CD14-positive monocyte (primary cell): ENCODE data around the gene POLDIP2. TPM values are rescaled to one million over a fixed set of nuclear protein-coding genes. Genes with fewer than 3 reads are reported as not detected.
A peak's percentile ranks its signal among the peaks of the same experiment; 100 is the strongest.

Experiments
- DNase-seq, 3 donors: peaks; one replicate each; pipeline ENCODE4 v3.0.0-alpha.2; 2011 to 2022
- H2AFZ ChIP-seq: 2 replicates; pipeline ENCODE4 v1.6.0; 2012; ENCODE audit warnings: mild to moderate bottlenecking, low read depth, low read length, inconsistent platforms; ENCODE audit not compliant: insufficient read depth, poor library complexity, severe bottlenecking
- H3K27ac ChIP-seq, 2 donors: 1 replicate in 1 of 2; 2 replicates in 1 of 2; pipeline ENCODE4 v1.5.1; 2012 to 2013; ENCODE audit warnings: low read length in 2 of 2, control low read depth in 1 of 2, inconsistent platforms in 1 of 2, low read depth in 1 of 2, mild to moderate bottlenecking in 1 of 2
- H3K27me3 ChIP-seq, 2 donors: one replicate each; pipeline versions ENCODE4 v1.6.0 to v1.6.1; 2011 to 2013; ENCODE audit warnings: low read length in 2 of 2; ENCODE audit not compliant: control insufficient read depth in 2 of 2, insufficient read depth in 2 of 2
- H3K36me3 ChIP-seq, 2 donors: replicated peaks in 1 of 2; 1 replicate in 1 of 2; 2 replicates in 1 of 2; pipeline versions ENCODE4 v1.5.1 to v1.6.1; 2012 to 2013; ENCODE audit warnings: low read length in 2 of 2, control low read depth in 1 of 2, inconsistent platforms in 1 of 2, mild to moderate bottlenecking in 1 of 2; ENCODE audit not compliant: insufficient read depth in 2 of 2, control insufficient read depth in 1 of 2
- H3K4me1 ChIP-seq, 2 donors: 1 replicate in 1 of 2; 2 replicates in 1 of 2; pipeline versions ENCODE4 v1.5.1 to v1.6.1; 2012 to 2013; ENCODE audit warnings: low read length in 2 of 2, control low read depth in 1 of 2, inconsistent platforms in 1 of 2, mild to moderate bottlenecking in 1 of 2, moderate library complexity in 1 of 2; ENCODE audit not compliant: insufficient read depth in 2 of 2, control insufficient read depth in 1 of 2
- H3K4me2 ChIP-seq: replicated peaks from 2 replicates; pipeline ENCODE3; 2012; ENCODE audit warnings: low read length, moderate library complexity, mild to moderate bottlenecking; ENCODE audit not compliant: poor library complexity, severe bottlenecking; ENCODE audit errors: extremely low read depth
- H3K4me3 ChIP-seq, 3 experiments: fragments of 200-600 bp in 1 of 3; sonication (generic) in 1 of 3; replicated peaks in 1 of 3; 1 replicate in 2 of 3; 2 replicates in 1 of 3; pipeline ENCODE4 v1.5.1; 2011 to 2013; ENCODE audit warnings: low read length in 3 of 3, mild to moderate bottlenecking in 3 of 3, control low read depth in 2 of 3, low read depth in 2 of 3, inconsistent platforms in 1 of 3, moderate library complexity in 1 of 3
- H3K79me2 ChIP-seq: 2 replicates; pipeline ENCODE4 v1.6.0; 2012; ENCODE audit warnings: mild to moderate bottlenecking, control low read depth, inconsistent platforms, low read length, moderate library complexity; ENCODE audit not compliant: insufficient read depth
- H3K9ac ChIP-seq: 2 replicates; pipeline ENCODE4 v1.6.0; 2017; ENCODE audit warnings: low read length, mild to moderate bottlenecking; ENCODE audit not compliant: insufficient read depth, poor library complexity, severe bottlenecking
- H3K9me3 ChIP-seq, 2 donors: replicated peaks in 1 of 2; 1 replicate in 1 of 2; 2 replicates in 1 of 2; pipeline versions ENCODE4 v1.5.1 to v1.6.1; 2012 to 2013; ENCODE audit warnings: low read length in 2 of 2, control low read depth in 1 of 2; ENCODE audit not compliant: control insufficient read depth in 1 of 2, insufficient read depth in 1 of 2
- H4K20me1 ChIP-seq: 2 replicates; pipeline ENCODE4 v1.6.0; 2012; ENCODE audit warnings: mild to moderate bottlenecking, low read length, control low read depth, moderate library complexity; ENCODE audit not compliant: insufficient read depth
- H3K27ac Mint-ChIP-seq, 7 donors: one replicate each; pipeline ENCODE4 v1.8.0; 2020; ENCODE audit warnings: mild to moderate bottlenecking in 7 of 7, mixed read lengths in 7 of 7, moderate library complexity in 6 of 7, inconsistent platforms in 2 of 7
- H3K27me3 Mint-ChIP-seq, 3 donors: one replicate each; pipeline ENCODE4 v1.8.0; 2021 to 2022; ENCODE audit warnings: low read depth in 3 of 3, mild to moderate bottlenecking in 3 of 3, mixed read lengths in 3 of 3, moderate library complexity in 3 of 3, inconsistent platforms in 1 of 3
- H3K36me3 Mint-ChIP-seq, 2 donors: one replicate each; pipeline ENCODE4 v1.8.0; 2020; ENCODE audit warnings: mixed read lengths in 2 of 2, inconsistent platforms in 1 of 2, mild to moderate bottlenecking in 1 of 2
- H3K4me1 Mint-ChIP-seq: one replicate; pipeline ENCODE4 v1.8.0; 2020; ENCODE audit warnings: mild to moderate bottlenecking, mixed read lengths
- H3K4me3 Mint-ChIP-seq, 2 donors: one replicate each; pipeline ENCODE4 v1.8.0; 2020; ENCODE audit warnings: mild to moderate bottlenecking in 2 of 2, mixed read lengths in 2 of 2, moderate library complexity in 1 of 2
- H3K9me3 Mint-ChIP-seq, 7 donors: one replicate each; pipeline ENCODE4 v1.8.0; 2020 to 2022; ENCODE audit warnings: mixed read lengths in 7 of 7, mild to moderate bottlenecking in 6 of 7, moderate library complexity in 6 of 7, inconsistent platforms in 2 of 7
- CTCF ChIP-seq: fragments of 200-600 bp; IDR thresholded peaks from one replicate; pipeline ENCODE4 v1.8.0; 2022; ENCODE audit warnings: antibody characterized with exemption, mild to moderate bottlenecking
- WGBS: methylation state at CpG from one replicate; pipeline ENCODE4 v1.1.5; 2013; ENCODE audit warnings: missing lambda C conversion rate; ENCODE audit not compliant: insufficient coverage; 5-methylcytosine and 5-hydroxymethylcytosine counted together
- intact Hi-C, 2 donors: fragments of 100-400 bp; cut with micrococcal nuclease; formaldehyde crosslinking; loops; one replicate each; pipeline versions ENCODE4 v1.15.0 to v1.15.1; 2023
- polyA plus RNA-seq, 3 donors: library from polyadenylated mRNA; depleted of rRNA in 1 of 3; unstranded in 2 of 3; stranded (reverse) in 1 of 3; fragments of 300-500 nt in 2 of 3; fragments of >200 nt in 1 of 3; fragmentation: Illumina TruSeq in 2 of 3; gene quantifications; 1 replicate in 2 of 3; 2 replicates in 1 of 3; pipeline ENCODE4 v1.2.3, GENCODE V29; 2012 to 2021

POLDIP2 gene
- polyA plus RNA-seq, 3 donors: 31.5 to 76.9 (median 72.4) TPM

- intact Hi-C loops: no loop called here
- DNase-seq: no peak
- H3K4me2 ChIP-seq: no peak overlapping the region
- peaks cover 4% of the 10 kb centered on the region for H4K20me1 ChIP-seq
- peaks cover 23 to 34% of the 10 kb centered on the region in 2 donors for H3K4me1 ChIP-seq
- Mint-ChIP-seq H3K27me3 (peaks cover 14 to 26% (median 16%) of the 10 kb centered on the region in 3 donors), H3K9me3 (peaks cover 0 to 3% (median 0%) of the 10 kb centered on the region in 7 donors), H3K27ac (no peak overlapping the region), H3K4me3 (no peak overlapping the region), H3K4me1 (peaks cover 27% of the 10 kb centered on the region), H3K36me3 (peaks cover 25 to 42% of the 10 kb centered on the region in 2 donors)
- WGBS: 86% methylated on average over 5 of the region's 5 CpGs
- peaks cover 23 to 25% of the 10 kb centered on the region in 2 donors for H3K36me3 ChIP-seq
- no peak for TF ChIP-seq CTCF
- H3K4me3 ChIP-seq: no peak overlapping the region
- no peaks in the 10 kb centered on the region for H3K79me2 ChIP-seq
- no peak overlapping the region for H3K27ac ChIP-seq
- peaks cover 10 to 15% of the 10 kb centered on the region in 2 donors for H3K27me3 ChIP-seq
- peaks cover 2 to 7% of the 10 kb centered on the region in 2 donors for H3K9me3 ChIP-seq
- no peak overlapping the region for H2AFZ ChIP-seq
- no peak overlapping the region for H3K9ac ChIP-seq
Measured at GRCh38 chr17:28368306-28368831, 11.0 kb upstream of the POLDIP2 start.

- H3K27ac Mint-ChIP-seq: no peak overlapping the region
- no peak overlapping the region for H3K4me3 ChIP-seq
- peaks cover under 1 to 3% of the 10 kb centered on the region in 2 donors for H3K9me3 ChIP-seq
- H3K4me3 Mint-ChIP-seq: peak overlapping the region in 1 of 2 donors; percentile 12
- H4K20me1 ChIP-seq: peaks cover 4% of the 10 kb centered on the region
- peaks cover 4 to 10% of the 10 kb centered on the region in 2 donors for H3K27me3 ChIP-seq
- peaks cover 25 to 48% of the 10 kb centered on the region in 2 donors for H3K36me3 Mint-ChIP-seq
- H3K9me3 Mint-ChIP-seq: no peaks in the 10 kb centered on the region
- peaks cover 26% of the 10 kb centered on the region for H3K4me1 Mint-ChIP-seq
- no peak for TF ChIP-seq CTCF
- no peaks in the 10 kb centered on the region for H3K79me2 ChIP-seq
- peaks cover 23 to 32% of the 10 kb centered on the region in 2 donors for H3K4me1 ChIP-seq
- WGBS: 94% methylated on average over 19 of the region's 21 CpGs
- no peak for DNase-seq
- H3K36me3 ChIP-seq: peaks cover 29 to 31% of the 10 kb centered on the region in 2 donors
- H3K4me2 ChIP-seq: no peak overlapping the region
- peaks cover 8 to 20% (median 10%) of the 10 kb centered on the region in 3 donors for H3K27me3 Mint-ChIP-seq
- H2AFZ ChIP-seq: no peak overlapping the region
- no peak overlapping the region for H3K27ac ChIP-seq
- intact Hi-C loops: no loop called here
- H3K9ac ChIP-seq: no peak overlapping the region
Measured at GRCh38 chr17:28367641-28368305, 10.4 kb upstream of the POLDIP2 start.
